Naive B cell (primary cell): Measurements from ENCODE around the gene LDAF1. TPM values are rescaled to one million over a fixed set of nuclear protein-coding genes. Genes with fewer than 3 reads are reported as not detected.

Experiments used
- ATAC-seq, 2 donors: fragments of 150-1000 bp; cut with Tn5 transposase; 2 replicates each; pipeline ENCODE4 v1.10.0; 2021; ENCODE audit warnings: low read depth in 2 of 2, mild to moderate bottlenecking in 2 of 2, moderate library complexity in 2 of 2
- DNase-seq: peaks from one replicate; pipeline ENCODE4 v3.0.0; 2022
- H3K27ac Mint-ChIP-seq, 6 donors: one replicate each; pipeline ENCODE4 v1.8.0; 2020 to 2022; ENCODE audit warnings: mild to moderate bottlenecking in 6 of 6, mixed read lengths in 6 of 6, moderate library complexity in 5 of 6, inconsistent platforms in 2 of 6
- H3K27me3 Mint-ChIP-seq, 3 donors: one replicate each; pipeline ENCODE4 v1.8.0; 2021 to 2022; ENCODE audit warnings: mixed read lengths in 3 of 3, mild to moderate bottlenecking in 1 of 3
- H3K36me3 Mint-ChIP-seq, 2 donors: one replicate each; pipeline ENCODE4 v1.8.0; 2020 to 2022; ENCODE audit warnings: mixed read lengths in 2 of 2, inconsistent platforms in 1 of 2, mild to moderate bottlenecking in 1 of 2
- H3K4me1 Mint-ChIP-seq, 3 donors: one replicate each; pipeline ENCODE4 v1.8.0; 2020 to 2022; ENCODE audit warnings: mixed read lengths in 3 of 3, inconsistent platforms in 1 of 3, mild to moderate bottlenecking in 1 of 3, moderate library complexity in 1 of 3
- H3K4me3 Mint-ChIP-seq, 8 donors: one replicate each; pipeline ENCODE4 v1.8.0; 2020 to 2022; ENCODE audit warnings: mild to moderate bottlenecking in 8 of 8, mixed read lengths in 8 of 8, moderate library complexity in 8 of 8, inconsistent platforms in 2 of 8
- H3K9me3 Mint-ChIP-seq, 7 donors: one replicate each; pipeline ENCODE4 v1.8.0; 2020 to 2022; ENCODE audit warnings: mixed read lengths in 7 of 7, mild to moderate bottlenecking in 5 of 7, inconsistent platforms in 2 of 7, moderate library complexity in 1 of 7
- polyA plus RNA-seq, 6 donors: library from polyadenylated mRNA; unstranded; fragments of 300-500 nt; fragmentation: Illumina TruSeq; gene quantifications; one replicate each; pipeline ENCODE4 v1.2.3, GENCODE V29; 2021; ENCODE audit warnings: low read depth in 6 of 6

Gene LDAF1
- polyA plus RNA-seq, 6 donors from 2014 or later: 18.3 to 30.6 (median 22.0) TPM

DNA sequence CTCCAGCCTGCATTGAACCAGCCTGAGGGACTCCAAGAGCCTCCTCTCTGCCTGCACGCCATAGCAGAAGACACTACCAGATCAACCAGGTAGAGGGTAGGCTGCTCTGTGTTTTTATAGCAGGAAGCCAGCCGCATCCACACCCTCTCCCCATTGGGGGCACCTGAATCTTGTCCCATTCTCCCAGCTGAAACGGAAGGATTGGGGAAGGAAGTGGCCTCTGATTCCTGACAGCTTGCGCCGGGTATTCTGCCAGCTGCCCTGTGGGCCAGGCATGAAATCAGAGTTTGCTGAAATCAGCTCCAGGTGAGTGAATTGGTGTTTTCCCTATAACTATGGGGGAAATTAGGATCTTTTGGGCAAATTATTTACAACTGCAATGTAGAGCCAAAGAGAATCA is 53.0 kb downstream of the LDAF1 start, which contains the start of gene ZP2:
Gene ZP2 (minus strand): TSS at position 89 of the 400 bp plus-strand sequence. CDS start 27 bp downstream, at position 62.
- ATAC-seq (no peak), DNase-seq (no peak)
- Mint-ChIP-seq H3K27me3 (peaks cover 20 to 51% (median 27%) of the 10 kb centered on the region in 3 donors), H3K9me3 (no peaks in the 10 kb centered on the region), H3K36me3 (no peaks in the 10 kb centered on the region), H3K4me1 (no peaks in the 10 kb centered on the region), H3K4me3 (peak within 1 kb of the TSS in 1 of 8 donors; percentile 21), H3K27ac (no peak within 1 kb of the TSS)

DNA sequence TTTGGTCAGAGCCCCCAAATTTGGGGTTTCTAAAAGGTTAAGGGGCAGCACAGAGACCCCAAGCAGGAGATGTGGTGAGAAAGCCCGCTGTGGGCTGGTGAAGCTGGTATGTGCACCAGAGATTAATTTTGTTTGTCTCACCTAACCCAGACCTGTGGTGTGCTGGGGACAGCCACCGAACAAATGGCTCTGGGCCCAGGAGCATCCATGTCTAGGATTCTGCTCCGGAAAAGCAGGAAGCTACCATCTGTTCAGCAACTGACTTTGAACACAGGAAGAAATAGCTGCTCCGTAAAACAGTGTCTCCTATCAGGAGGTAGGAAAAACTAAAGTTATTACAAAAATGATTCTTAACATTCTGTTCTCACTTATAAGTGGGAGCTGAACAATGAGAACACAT is 55.6 kb downstream of the LDAF1 start:
- no peaks in the 10 kb centered on the region for H3K4me1 Mint-ChIP-seq
- H3K27ac Mint-ChIP-seq: peak overlapping the region in 1 of 6 donors; percentile 56
- peaks cover 20 to 40% (median 24%) of the 10 kb centered on the region in 3 donors for H3K27me3 Mint-ChIP-seq
- no peaks in the 10 kb centered on the region for H3K36me3 Mint-ChIP-seq
- no peak overlapping the region for H3K4me3 Mint-ChIP-seq
- DNase-seq (no peak), ATAC-seq (no peak)
- H3K9me3 Mint-ChIP-seq: no peaks in the 10 kb centered on the region

DNA sequence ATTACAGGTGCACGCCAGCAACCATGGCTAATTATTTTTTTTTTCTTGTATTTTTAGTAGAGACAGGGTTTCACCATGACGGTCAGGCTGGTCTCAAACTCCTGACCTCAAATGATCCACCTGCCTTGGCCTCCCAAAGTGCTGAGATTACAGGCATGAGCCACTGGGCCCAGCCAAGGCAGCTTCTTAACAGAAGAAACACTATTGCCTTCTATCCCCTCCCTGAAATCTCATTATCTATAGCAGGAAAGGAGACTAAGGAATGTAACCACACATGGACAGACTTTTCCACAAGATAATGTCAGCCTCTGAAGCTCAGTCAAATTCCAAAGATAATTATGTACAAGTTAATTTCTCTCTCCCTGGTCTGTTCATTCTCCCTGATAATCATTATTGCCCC is 58.6 kb downstream of the LDAF1 start:
- H3K4me3 Mint-ChIP-seq: no peak overlapping the region
- H3K4me1 Mint-ChIP-seq: no peaks in the 10 kb centered on the region
- ATAC-seq: no peak
- H3K9me3 Mint-ChIP-seq: no peaks in the 10 kb centered on the region
- no peaks in the 10 kb centered on the region for H3K36me3 Mint-ChIP-seq
- peaks cover 29 to 40% (median 36%) of the 10 kb centered on the region in 3 donors for H3K27me3 Mint-ChIP-seq
- no peak for DNase-seq
- H3K27ac Mint-ChIP-seq: no peak overlapping the region

DNA sequence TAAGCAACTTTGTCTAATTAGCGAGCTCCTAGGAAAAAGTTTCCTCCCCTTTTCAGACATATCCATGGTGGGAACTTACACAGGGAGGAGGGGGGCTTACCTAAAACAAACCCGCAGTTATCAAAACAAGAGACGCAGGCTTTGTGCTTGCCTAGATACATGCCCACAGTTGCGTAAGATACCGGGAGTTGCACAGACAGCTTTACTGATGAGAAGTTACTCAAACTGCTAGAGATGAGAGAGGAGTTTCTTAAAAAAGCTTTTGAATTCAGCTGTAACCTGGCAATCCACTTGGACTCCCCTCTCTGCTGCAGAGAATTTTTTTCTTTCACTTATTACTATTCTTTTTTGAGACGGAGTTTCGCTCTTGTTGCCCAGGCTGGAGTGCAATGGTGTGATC is 59.7 kb downstream of the LDAF1 start:
- DNase-seq (no peak), ATAC-seq (no peak)
- Mint-ChIP-seq H3K36me3 (no peaks in the 10 kb centered on the region), H3K4me3 (no peak overlapping the region), H3K4me1 (peaks cover 0 to 4% (median 0%) of the 10 kb centered on the region in 3 donors), H3K27ac (no peak overlapping the region), H3K27me3 (peaks cover 35 to 44% (median 35%) of the 10 kb centered on the region in 3 donors), H3K9me3 (no peaks in the 10 kb centered on the region)

DNA sequence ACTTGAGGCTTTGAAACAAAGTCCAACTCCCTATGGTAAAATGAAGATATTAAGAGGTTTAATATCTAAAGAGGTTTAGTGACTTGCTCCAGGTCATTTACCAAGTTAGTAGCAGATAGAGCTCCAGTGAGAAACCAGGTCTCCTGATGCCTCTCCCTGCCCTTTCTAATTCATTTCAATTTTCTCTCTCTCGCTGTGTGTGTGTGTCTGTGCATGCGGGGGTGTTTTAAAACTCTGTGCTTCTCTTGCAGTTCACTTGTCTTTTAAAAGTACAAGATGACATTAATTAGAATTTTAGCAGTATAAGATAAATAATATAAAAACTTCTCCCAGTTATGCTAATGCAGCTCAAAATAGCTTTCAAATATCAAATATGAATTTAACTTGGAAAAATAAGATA is 61.1 kb downstream of the LDAF1 start:
- H3K9me3 Mint-ChIP-seq: no peaks in the 10 kb centered on the region
- DNase-seq (no peak), ATAC-seq (no peak)
- no peak overlapping the region for H3K27ac Mint-ChIP-seq
- no peaks in the 10 kb centered on the region for H3K36me3 Mint-ChIP-seq
- H3K27me3 Mint-ChIP-seq: peaks cover 37 to 49% (median 42%) of the 10 kb centered on the region in 3 donors
- H3K4me3 Mint-ChIP-seq: no peak overlapping the region
- peaks cover 0 to 6% (median 4%) of the 10 kb centered on the region in 3 donors for H3K4me1 Mint-ChIP-seq

DNA sequence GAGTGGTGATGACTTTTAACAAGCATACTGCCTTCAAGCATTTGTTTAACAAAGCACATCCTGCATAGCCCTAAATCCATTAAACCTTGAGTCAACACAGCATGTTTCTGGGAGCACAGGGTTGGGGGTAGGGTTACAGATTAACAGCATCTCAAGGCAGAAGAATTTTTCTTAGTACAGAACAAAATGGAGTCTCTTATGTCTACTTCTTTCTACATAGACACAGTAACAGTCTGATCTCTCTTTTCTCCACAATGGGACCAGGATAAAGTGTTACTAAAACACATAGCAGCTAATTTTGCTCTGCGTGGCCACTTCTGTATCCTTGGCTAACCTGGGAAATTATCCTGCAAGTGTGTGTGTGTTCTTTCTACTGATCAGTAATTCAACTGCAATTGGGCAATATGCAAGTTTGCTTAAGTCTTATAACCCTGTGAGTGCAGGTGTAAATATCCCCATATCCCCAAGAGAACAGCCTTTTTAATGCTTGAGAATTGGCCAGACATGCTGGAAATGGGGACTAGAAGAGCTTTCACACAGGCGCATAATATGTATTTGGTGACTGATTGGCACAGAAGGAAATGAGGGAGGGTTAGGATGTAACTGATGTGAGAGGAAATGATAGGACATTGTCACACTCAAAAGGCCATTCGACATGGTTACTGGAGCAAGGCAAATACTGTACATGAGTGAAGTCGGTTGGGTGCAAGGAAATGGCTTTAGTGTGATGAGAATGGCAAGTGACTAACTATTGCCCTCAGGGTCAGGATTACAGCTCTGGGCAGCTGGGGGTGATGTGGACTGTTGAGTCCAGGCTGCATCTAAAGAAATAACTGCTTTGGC is 64.2 kb downstream of the LDAF1 start:
- Mint-ChIP-seq H3K27ac (no peak overlapping the region), H3K27me3 (peaks cover 42 to 56% (median 55%) of the 10 kb centered on the region in 3 donors), H3K4me3 (no peak overlapping the region), H3K4me1 (peaks cover 0 to 6% (median 4%) of the 10 kb centered on the region in 3 donors), H3K9me3 (no peaks in the 10 kb centered on the region), H3K36me3 (peaks cover 0 to 4% of the 10 kb centered on the region in 2 donors)
- no peak for DNase-seq
- ATAC-seq: no peak

DNA sequence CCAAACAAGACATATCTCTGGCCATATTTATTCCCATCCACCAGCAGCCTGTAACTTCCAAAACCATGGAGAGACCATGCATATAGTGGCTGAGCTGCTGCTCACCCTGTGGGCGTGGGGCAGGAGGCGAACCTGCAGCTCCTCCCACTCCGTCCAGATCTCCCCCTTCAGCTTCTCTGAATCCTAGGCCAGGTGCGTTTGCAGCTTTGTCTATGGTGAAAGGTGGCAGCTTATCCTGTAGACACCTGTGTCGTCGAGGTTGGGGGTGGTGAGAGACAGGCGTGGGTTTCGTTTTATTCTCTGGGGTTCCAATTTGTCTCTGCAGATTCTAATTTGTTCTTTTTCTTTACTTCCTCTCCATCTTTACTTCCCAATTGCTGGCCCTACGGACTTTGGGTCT is 65.3 kb downstream of the LDAF1 start:
- peaks cover 0 to 6% (median 4%) of the 10 kb centered on the region in 3 donors for H3K4me1 Mint-ChIP-seq
- H3K36me3 Mint-ChIP-seq: peaks cover 0 to 4% of the 10 kb centered on the region in 2 donors
- H3K27ac Mint-ChIP-seq: no peak overlapping the region
- H3K27me3 Mint-ChIP-seq: peaks cover 45 to 63% (median 62%) of the 10 kb centered on the region in 3 donors
- H3K4me3 Mint-ChIP-seq: no peak overlapping the region
- H3K9me3 Mint-ChIP-seq: no peaks in the 10 kb centered on the region
- ATAC-seq: no peak
- no peak for DNase-seq

DNA sequence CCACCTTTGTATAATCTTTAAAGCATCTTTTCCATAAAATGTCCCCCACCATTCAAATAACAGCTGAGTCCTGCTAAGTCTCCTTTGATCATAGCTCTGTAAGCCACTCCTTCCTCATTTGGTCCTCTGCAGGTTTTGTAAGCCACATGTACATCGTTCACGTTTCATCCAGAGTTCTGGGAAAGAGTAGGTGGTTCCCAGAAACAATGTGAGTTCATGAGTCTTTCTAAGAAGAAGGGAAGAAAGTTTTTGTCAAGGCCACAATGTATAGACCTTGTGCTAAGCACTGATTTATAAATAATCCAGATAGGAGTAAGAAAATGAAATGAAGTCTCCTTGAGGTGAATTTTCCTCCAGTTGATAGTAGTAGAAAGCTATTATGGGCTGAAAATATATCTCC is 66.3 kb downstream of the LDAF1 start:
- Mint-ChIP-seq H3K4me3 (no peak overlapping the region), H3K36me3 (peaks cover 0 to 4% of the 10 kb centered on the region in 2 donors), H3K27me3 (peaks cover 43 to 71% (median 68%) of the 10 kb centered on the region in 3 donors), H3K9me3 (no peaks in the 10 kb centered on the region), H3K27ac (no peak overlapping the region), H3K4me1 (peaks cover 0 to 6% (median 4%) of the 10 kb centered on the region in 3 donors)
- DNase-seq (no peak), ATAC-seq (no peak)

DNA sequence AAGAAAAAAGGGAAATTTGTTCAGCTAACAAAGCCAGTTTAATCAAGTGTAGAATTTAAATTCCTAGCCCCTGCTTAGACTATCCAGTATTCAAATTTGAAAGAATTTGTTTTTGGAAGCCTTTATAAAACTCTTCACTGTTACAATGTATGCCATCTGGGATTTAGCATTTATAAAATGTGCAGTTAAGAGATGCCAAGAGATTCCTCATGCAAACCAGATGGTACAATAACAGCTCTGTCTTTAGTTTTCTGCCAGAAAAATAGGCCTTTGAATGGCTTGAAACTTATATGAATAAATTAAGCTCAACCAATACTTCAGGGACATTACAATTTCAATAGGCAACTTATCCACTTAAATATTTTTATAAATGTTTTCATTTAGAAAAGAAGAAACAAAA is 68.3 kb downstream of the LDAF1 start:
- H3K27ac Mint-ChIP-seq: no peak overlapping the region
- no peak overlapping the region for H3K4me3 Mint-ChIP-seq
- peaks cover 0 to 4% of the 10 kb centered on the region in 2 donors for H3K36me3 Mint-ChIP-seq
- H3K27me3 Mint-ChIP-seq: peaks cover 31 to 68% (median 66%) of the 10 kb centered on the region in 3 donors
- peaks cover 0 to 6% (median 4%) of the 10 kb centered on the region in 3 donors for H3K4me1 Mint-ChIP-seq
- DNase-seq (no peak), ATAC-seq (no peak)
- H3K9me3 Mint-ChIP-seq: no peaks in the 10 kb centered on the region

DNA sequence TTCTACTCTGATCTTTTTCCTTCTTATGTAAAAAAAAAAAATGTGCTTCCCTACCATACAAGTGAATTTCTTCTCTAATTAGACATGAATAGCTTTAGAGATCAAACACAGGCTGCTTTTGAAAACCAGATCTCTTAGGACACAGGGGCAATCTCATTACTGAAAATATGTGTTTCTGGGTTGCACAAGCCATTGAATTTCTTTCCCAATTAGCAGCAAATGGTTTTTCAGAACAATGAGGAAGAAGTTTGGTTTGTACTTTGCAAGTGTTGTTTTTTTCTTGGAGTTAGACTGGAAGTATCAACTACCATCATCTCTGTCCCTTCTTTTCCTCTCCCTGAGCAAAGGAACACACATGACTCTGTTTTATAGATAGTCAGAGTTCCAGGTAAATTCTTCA is 69.4 kb downstream of the LDAF1 start:
- DNase-seq (no peak), ATAC-seq (no peak)
- H3K27ac Mint-ChIP-seq: no peak overlapping the region
- H3K4me1 Mint-ChIP-seq: peaks cover 0 to 6% (median 2%) of the 10 kb centered on the region in 3 donors
- H3K4me3 Mint-ChIP-seq: no peak overlapping the region
- H3K36me3 Mint-ChIP-seq: peaks cover 0 to 4% of the 10 kb centered on the region in 2 donors
- peaks cover 32 to 72% (median 72%) of the 10 kb centered on the region in 3 donors for H3K27me3 Mint-ChIP-seq
- no peaks in the 10 kb centered on the region for H3K9me3 Mint-ChIP-seq

DNA sequence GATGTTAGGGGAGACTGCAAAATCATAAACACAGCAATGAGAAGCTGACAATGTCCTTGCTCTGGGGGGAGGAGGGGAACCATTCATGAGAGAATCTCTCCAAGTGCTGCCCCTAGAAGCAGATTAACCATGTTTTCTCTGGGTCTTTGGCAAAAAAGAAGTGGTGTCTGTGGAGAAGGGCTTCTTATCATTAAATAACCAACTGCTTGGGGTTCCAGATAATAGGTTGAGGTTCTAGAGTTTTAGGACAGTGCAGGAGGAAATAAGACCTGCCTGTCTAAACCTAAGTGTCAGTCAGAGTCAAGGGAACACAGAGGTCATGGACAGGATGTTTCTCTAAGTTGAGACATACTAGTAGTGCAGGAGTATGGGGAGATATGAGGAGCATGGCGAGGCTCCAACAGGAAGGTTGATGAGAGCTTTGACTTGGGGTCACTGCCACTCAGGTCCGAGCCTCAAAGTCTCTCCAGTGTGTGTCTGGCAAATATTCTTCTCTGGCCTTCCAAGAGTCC is 69.9 kb downstream of the LDAF1 start:
- H3K27me3 Mint-ChIP-seq: peaks cover 35 to 73% (median 72%) of the 10 kb centered on the region in 3 donors
- H3K9me3 Mint-ChIP-seq: no peaks in the 10 kb centered on the region
- ATAC-seq: no peak
- H3K27ac Mint-ChIP-seq: peak overlapping the region in 1 of 6 donors; percentile 23
- H3K4me3 Mint-ChIP-seq: no peak overlapping the region
- H3K36me3 Mint-ChIP-seq: peaks cover 0 to 4% of the 10 kb centered on the region in 2 donors
- no peak for DNase-seq
- peaks cover 0 to 6% (median 0%) of the 10 kb centered on the region in 3 donors for H3K4me1 Mint-ChIP-seq
